ENCODE results near the gene SOAT1.
"Not testable (repeated sequence)": the region's sequence is repeated elsewhere in the genome, so short reads cannot be mapped to it uniquely, and the experiment has no call there.

The SOAT1 gene

GRCh38 chr1:179310291-179310690 is 16.7 kb downstream of the SOAT1 start:
- no peak for DNase-seq

- no peak for DNase-seq
Measured at GRCh38 chr1:179310721-179311120, 17.1 kb downstream of the SOAT1 start.

GRCh38 chr1:179311149-179311700 is 17.6 kb downstream of the SOAT1 start:
- no peak for DNase-seq

- no peak for DNase-seq
Measured at GRCh38 chr1:179313004-179313403, 19.4 kb downstream of the SOAT1 start.

GRCh38 chr1:179314928-179315327 is 21.3 kb downstream of the SOAT1 start:
- no peak for DNase-seq

GRCh38 chr1:179318491-179318890 is 24.9 kb downstream of the SOAT1 start:
- DNase-seq, result no peak

GRCh38 chr1:179321533-179322216 is 28.1 kb downstream of the SOAT1 start:
- no peak for DNase-seq

- no peak for DNase-seq
Measured at GRCh38 chr1:179322557-179322956, 29.0 kb downstream of the SOAT1 start.

- no peak for DNase-seq
Measured at GRCh38 chr1:179323436-179323835, 29.8 kb downstream of the SOAT1 start.

GRCh38 chr1:179325836-179326235 is 32.2 kb downstream of the SOAT1 start:
- no peak for DNase-seq

- DNase-seq, result no peak
Measured at GRCh38 chr1:179326746-179327145, 33.1 kb downstream of the SOAT1 start.

- DNase-seq, result no peak
Measured at GRCh38 chr1:179327196-179327595, 33.6 kb downstream of the SOAT1 start.

GRCh38 chr1:179327679-179328078 is 34.1 kb downstream of the SOAT1 start:
- no peak for DNase-seq

GRCh38 chr1:179329862-179330261 is 36.3 kb downstream of the SOAT1 start:
- no peak for DNase-seq

- no peak for DNase-seq
Measured at GRCh38 chr1:179334440-179334839, 40.8 kb downstream of the SOAT1 start.

- no peak for DNase-seq
Measured at GRCh38 chr1:179337288-179337687, 43.7 kb downstream of the SOAT1 start.

- no peak for DNase-seq
Measured at GRCh38 chr1:179337942-179338560, 44.5 kb downstream of the SOAT1 start.

GRCh38 chr1:179340918-179341317 is 47.3 kb downstream of the SOAT1 start:
- DNase-seq, result no peak

GRCh38 chr1:179341943-179342547 is 48.4 kb downstream of the SOAT1 start:
- DNase-seq, result no peak

GRCh38 chr1:179342740-179343404 is 49.3 kb downstream of the SOAT1 start:
- DNase-seq, result no peak

GRCh38 chr1:179351281-179351680 is 57.7 kb downstream of the SOAT1 start:
- no peak for DNase-seq

- no peak for DNase-seq
Measured at GRCh38 chr1:179352236-179352635, 58.6 kb downstream of the SOAT1 start.

GRCh38 chr1:179353546-179353945 is 59.9 kb downstream of the SOAT1 start:
- DNase-seq, result no peak

- not testable (repeated sequence) for DNase-seq
Measured at GRCh38 chr1:179361631-179362030, 68.0 kb downstream of the SOAT1 start.

All from NCI-H1092 (cell line).